ENCODE data around the gene TADA3. TPM values are rescaled to one million over a fixed set of nuclear protein-coding genes. Genes with fewer than 3 reads are reported as not detected.

TADA3 gene
- total and polyA plus RNA-seq, 9 of the 15 experiments (the other 6 are each of a cell fraction or from before 2014, with no cell fraction given) = 4.1 to 110 (median 74.8) TPM

GRCh38 chr3:9786209-9786739 is 6.0 kb downstream of the TADA3 start (continued):
- TF ChIP-seq CHD7 (IDR thresholded peaks at IDR 0.05; ENCODE audit: low read depth, low read length) = no peak
- no peak; the same call in 1 of the 2 replicates for TF ChIP-seq ZNF449 (CRISPR knock-in tag; IDR thresholded peaks at IDR 0.05)
- TF ChIP-seq POLR2AphosphoS5 (IDR thresholded peaks at IDR 0.05; ENCODE audit: control insufficient read depth, insufficient read depth, low read depth, low read length) = peak; percentile 81
- no peak for TF ChIP-seq NR0B1 (IDR thresholded peaks at IDR 0.05; ENCODE audit: partially characterized antibody)
- no peak for TF ChIP-seq ZNF280A (IDR thresholded peaks at IDR 0.05; ENCODE audit: low read depth, partially characterized antibody)
- TF ChIP-seq ATF2 (CRISPR knock-in tag; IDR thresholded peaks at IDR 0.05) = no peak

Measured in K562 (cell line).